HEK293T (cell line): ENCODE measurements around the gene ITLN1.
"Not testable (repeated sequence)": the region's sequence is repeated elsewhere in the genome, so short reads cannot be mapped to it uniquely, and the experiment has no call there.

Experiments used
- CTCF ChIA-PET: fragments of 350-600 bp; formaldehyde crosslinking; extraction: SDS; loops from one replicate; lab custom pipeline; 2021; ENCODE audit warnings: antibody characterized with exemption, inconsistent platforms; lab: Yijun Ruan, JAX
- POLR2A ChIA-PET: fragments of 350-600 bp; formaldehyde crosslinking; extraction: SDS; loops from one replicate; lab custom pipeline; 2020; ENCODE audit warnings: antibody characterized with exemption, inconsistent platforms; lab: Yijun Ruan, JAX
- DNase-seq: peaks from one replicate; pipeline ENCODE4 v3.0.0; 2012; ENCODE audit warnings: mixed read lengths; ENCODE audit errors: extremely low spot score
- ARNT ChIP-seq: fragments of 450-650 bp; IDR thresholded peaks from 2 replicates; pipeline ENCODE4 v1.6.1; 2017; ENCODE audit warnings: mild to moderate bottlenecking
- BHLHE40 ChIP-seq: fragments of 450-650 bp; IDR thresholded peaks from 2 replicates; pipeline ENCODE4 v1.6.1; 2016; ENCODE audit warnings: mild to moderate bottlenecking, moderate library complexity, borderline replicate concordance
- CTBP1 ChIP-seq: fragments of 450-650 bp; IDR thresholded peaks from 2 replicates; pipeline ENCODE4 v1.6.1; 2016; ENCODE audit warnings: borderline replicate concordance
- ELF4 ChIP-seq: fragments of 450-650 bp; IDR thresholded peaks from 2 replicates; pipeline ENCODE4 v1.6.1; 2017; ENCODE audit warnings: antibody characterized with exemption
- FOXA1 ChIP-seq: fragments of 450-650 bp; IDR thresholded peaks from 2 replicates; pipeline ENCODE4 v1.6.1; 2016; ENCODE audit warnings: mild to moderate bottlenecking
- FOXK2 ChIP-seq: fragments of 450-650 bp; IDR thresholded peaks from 2 replicates; pipeline ENCODE4 v1.6.1; 2016; ENCODE audit warnings: mild to moderate bottlenecking
- FOXM1 ChIP-seq: fragments of 450-650 bp; IDR thresholded peaks from 2 replicates; pipeline ENCODE4 v1.6.1; 2017; ENCODE audit warnings: mild to moderate bottlenecking, borderline replicate concordance
- HDGF ChIP-seq: fragments of 450-650 bp; IDR thresholded peaks from 2 replicates; pipeline ENCODE4 v1.6.1; 2017; ENCODE audit warnings: antibody characterized with exemption, borderline replicate concordance
- L3MBTL2 ChIP-seq: fragments of 450-650 bp; conservative IDR thresholded peaks from 2 replicates; pipeline ENCODE4 v1.6.1; 2016; ENCODE audit warnings: mild to moderate bottlenecking
- LEF1 ChIP-seq: fragments of 450-650 bp; IDR thresholded peaks from 2 replicates; pipeline ENCODE4 v1.6.1; 2017; ENCODE audit warnings: mild to moderate bottlenecking, borderline replicate concordance
- NFRKB ChIP-seq: fragments of 450-650 bp; IDR thresholded peaks from 2 replicates; pipeline ENCODE4 v1.6.1; 2016; ENCODE audit warnings: mild to moderate bottlenecking, moderate library complexity
- PKNOX1 ChIP-seq: fragments of 450-650 bp; IDR thresholded peaks from 2 replicates; pipeline ENCODE4 v1.6.1; 2016
- SP1 ChIP-seq: fragments of 450-650 bp; IDR thresholded peaks from 2 replicates; pipeline ENCODE4 v1.6.1; 2017
- SUZ12 ChIP-seq: fragments of 450-650 bp; IDR thresholded peaks from 2 replicates; pipeline ENCODE4 v1.6.1; 2016; ENCODE audit warnings: mild to moderate bottlenecking
- TARDBP ChIP-seq: fragments of 450-650 bp; IDR thresholded peaks from 2 replicates; pipeline ENCODE4 v1.6.1; 2016
- ZNF384 ChIP-seq: fragments of 450-650 bp; IDR thresholded peaks from 2 replicates; pipeline ENCODE4 v1.6.1; 2016

ITLN1 gene

GRCh38 chr1:160910170-160910750 lies 25.3 kb upstream of the ITLN1 start:
- POLR2A ChIA-PET: no interaction called here
- no peak for TF ChIP-seq SP1
- CTCF ChIA-PET: no interaction called here
- no peak for DNase-seq

GRCh38 chr1:160907976-160908375 lies 23.0 kb upstream of the ITLN1 start:
- ChIA-PET CTCF (interaction anchor here (0.7 kb wide), 1 partner anchor 65 kb away, joined by 3 read pairs; no protein-coding TSS in a partner anchor), POLR2A (no interaction called here)
- no peak for DNase-seq
- TF ChIP-seq ZNF384 (no peak), FOXA1 (no peak), TARDBP (no peak), SUZ12 (no peak), CTBP1 (no peak)

- DNase-seq: no peak
- POLR2A ChIA-PET: no interaction called here
- CTCF ChIA-PET: no interaction called here
- no peak for TF ChIP-seq CTBP1
These were observed 20.6 kb upstream of the ITLN1 start for GRCh38 chr1:160905617-160905989.

GRCh38 chr1:160904783-160905616 lies 20.0 kb upstream of the ITLN1 start:
- ChIA-PET POLR2A (no interaction called here), CTCF (no interaction called here)
- DNase-seq: no peak
- TF ChIP-seq FOXM1 (no peak), L3MBTL2 (no peak), BHLHE40 (no peak), ELF4 (no peak)

- DNase-seq, CTCF ChIA-PET, POLR2A ChIA-PET: not testable (repeated sequence)
These were observed 17.3 kb upstream of the ITLN1 start for GRCh38 chr1:160902251-160902650.

GRCh38 chr1:160901768-160902167 lies 16.8 kb upstream of the ITLN1 start:
- no peak for DNase-seq
- TF ChIP-seq LEF1: no peak
- no peak for TF ChIP-seq HDGF
- TF ChIP-seq L3MBTL2: no peak
- no peak for TF ChIP-seq CTBP1
- TF ChIP-seq ARNT: no peak
- no peak for TF ChIP-seq FOXA1
- no peak for TF ChIP-seq BHLHE40
- TF ChIP-seq SUZ12: no peak
- TF ChIP-seq NFRKB: no peak
- no peak for TF ChIP-seq FOXK2
- TF ChIP-seq FOXM1: no peak
- no peak for TF ChIP-seq ELF4
- no peak for TF ChIP-seq SP1
- no peak for TF ChIP-seq ZNF384
- no peak for TF ChIP-seq PKNOX1
- POLR2A ChIA-PET: no interaction called here
- CTCF ChIA-PET: no interaction called here

GRCh38 chr1:160900683-160901082 lies 15.7 kb upstream of the ITLN1 start:
- CTCF ChIA-PET: interaction anchor here (0.6 kb wide), 1 partner anchor 9 kb away, joined by 3 read pairs; no protein-coding TSS in a partner anchor
- DNase-seq, POLR2A ChIA-PET: not testable (repeated sequence)

GRCh38 chr1:160894368-160895135 lies 9.6 kb upstream of the ITLN1 start:
- DNase-seq, CTCF ChIA-PET, POLR2A ChIA-PET: not testable (repeated sequence)

- POLR2A ChIA-PET: no interaction called here
- CTCF ChIA-PET: interaction anchor here (0.6 kb wide), 1 partner anchor 9 kb away, joined by 3 read pairs; no protein-coding TSS in a partner anchor
- no peak for DNase-seq
- TF ChIP-seq TARDBP: no peak
- no peak for TF ChIP-seq ELF4
- TF ChIP-seq SUZ12: no peak
- TF ChIP-seq BHLHE40: no peak
- TF ChIP-seq LEF1: no peak
- TF ChIP-seq ZNF384: no peak
- TF ChIP-seq L3MBTL2: no peak
- TF ChIP-seq NFRKB: no peak
- TF ChIP-seq FOXA1: no peak
- TF ChIP-seq CTBP1: no peak
- TF ChIP-seq SP1: no peak
These were observed 6.5 kb upstream of the ITLN1 start for GRCh38 chr1:160891474-160891873.
